HepG2 (cell line): ENCODE results near the gene C21orf58. TPM values are rescaled to one million over a fixed set of nuclear protein-coding genes. Genes with fewer than 3 reads are reported as not detected.
"Not testable (repeated sequence)": the region's sequence is repeated elsewhere in the genome, so short reads cannot be mapped to it uniquely, and the experiment has no call there.

Source experiments
- ATAC-seq: fragments of 200-7000 bp; cut with Tn5 transposase; 3 replicates; pipeline ENCODE4 v1.9.1; 2020; ENCODE audit warnings: mild to moderate bottlenecking, moderate library complexity
- BruUV-seq: library from RNA; stranded (reverse); fragments of 400-500 nt; replicated peaks from 2 replicates; lab custom pipeline; 2021; lab: Mats Ljungman, UMichigan
- CTCF ChIA-PET: fragments of 300-600 bp; formaldehyde crosslinking; extraction: SDS; loops from one replicate; lab custom pipeline; 2021; ENCODE audit warnings: low total read pairs, inconsistent platforms, low intra/inter-chr PET ratio; lab: Yijun Ruan, JAX
- POLR2A ChIA-PET: fragments of 350-600 bp; sonication (Branson Sonifier 250); formaldehyde crosslinking; loops from one replicate; lab custom pipeline; 2020; ENCODE audit warnings: antibody characterized with exemption, inconsistent platforms; lab: Yijun Ruan, JAX
- DNase-seq: peaks from one replicate; pipeline ENCODE4 v3.0.0-alpha.2; 2015; ENCODE audit warnings: low spot score
- FAIRE-seq: peaks from 3 replicates; lab custom pipeline; 2011; peaks lifted over from hg19 to GRCh38; lab: Jason Lieb, UNC
- H2AFZ ChIP-seq: one replicate; pipeline ENCODE4 v1.6.1; 2011; ENCODE audit warnings: low read length, inconsistent platforms
- H3K27ac ChIP-seq: fragments of 300-600 bp; 3 replicates; pipeline ENCODE4 v1.8.0; 2011; ENCODE audit warnings: mixed run types, mild to moderate bottlenecking, mixed read lengths, low read length, inconsistent platforms; ENCODE audit not compliant: insufficient read depth; ENCODE audit errors: extremely low read length
- H3K27me3 ChIP-seq, 2 experiments: fragments of 200-600 bp in 1 of 2; 2 replicates in 1 of 2; 3 replicates in 1 of 2; pipeline versions ENCODE4 v1.6.0 to v1.8.0; 2011; ENCODE audit warnings: low read length in 2 of 2, mild to moderate bottlenecking in 2 of 2, moderate library complexity in 2 of 2, inconsistent platforms in 1 of 2; ENCODE audit not compliant: insufficient read depth in 2 of 2, control insufficient read depth in 1 of 2
- H3K36me3 ChIP-seq, 2 experiments: fragments of 200-600 bp in 1 of 2; replicated peaks in 1 of 2; 2 replicates in 1 of 2; 3 replicates in 1 of 2; pipeline versions ENCODE4 v1.5.1 to v1.8.0; 2011; ENCODE audit warnings: low read length in 2 of 2, inconsistent platforms in 1 of 2; ENCODE audit not compliant: insufficient read depth in 2 of 2, control insufficient read depth in 1 of 2
- H3K4me1 ChIP-seq: 2 replicates; pipeline ENCODE4 v1.5.1; 2012; ENCODE audit warnings: low read length, inconsistent platforms; ENCODE audit not compliant: insufficient read depth
- H3K4me2 ChIP-seq: 2 replicates; pipeline ENCODE4 v1.6.0; 2011; ENCODE audit warnings: low read depth, low read length, inconsistent platforms
- H3K4me3 ChIP-seq, 3 experiments: fragments of 200-600 bp in 1 of 3; sonication (generic), shearing (Covaris generic) in 1 of 3; replicated peaks in 1 of 3; 2 replicates each; pipeline ENCODE4 v1.5.1; 2011 to 2016; ENCODE audit warnings: low read length in 3 of 3, inconsistent platforms in 2 of 3, low read depth in 2 of 3, mild to moderate bottlenecking in 2 of 3, control low read depth in 1 of 3, mixed read lengths in 1 of 3; ENCODE audit not compliant: insufficient read depth in 1 of 3
- H3K79me2 ChIP-seq: one replicate; pipeline ENCODE4 v1.6.1; 2011; ENCODE audit warnings: low read length, inconsistent platforms; ENCODE audit not compliant: insufficient read depth
- H3K9ac ChIP-seq: 2 replicates; pipeline ENCODE4 v1.6.0; 2011; ENCODE audit warnings: mild to moderate bottlenecking, low read depth, low read length, inconsistent platforms; ENCODE audit not compliant: insufficient read depth
- H3K9me3 ChIP-seq: 2 replicates; pipeline ENCODE4 v1.5.1; 2012; ENCODE audit warnings: mild to moderate bottlenecking, low read length
- H4K20me1 ChIP-seq: 2 replicates; pipeline ENCODE4 v1.6.0; 2011; ENCODE audit warnings: inconsistent platforms, mild to moderate bottlenecking, low read length, moderate library complexity; ENCODE audit not compliant: insufficient read depth
- ASH2L ChIP-seq: fragments of 300-600, 200-600 bp; sonication (generic); IDR thresholded peaks from 2 replicates; pipeline ENCODE4 v1.7.0; 2017; ENCODE audit warnings: low read depth, mild to moderate bottlenecking, moderate library complexity, mixed read lengths, low read length; ENCODE audit not compliant: insufficient read length
- ZNF121 ChIP-seq: sonication (generic); formaldehyde crosslinking; IDR thresholded peaks from 2 replicates; pipeline ENCODE4 v1.5.0; 2020; ENCODE audit warnings: mild to moderate bottlenecking, missing genetic modification reagents
- WGBS: methylation state at CpG from one replicate; pipeline ENCODE4 v1.1.6; 2017; ENCODE audit warnings: low lambda C conversion rate; 5-methylcytosine and 5-hydroxymethylcytosine counted together
- in situ Hi-C: cut with HindIII; loops from 2 replicates; pipeline ENCODE4 v1.10.0; 2017; ENCODE audit warnings: low pct_unique_long_range_greater_than_20kb; ENCODE audit not compliant: extremely low pct_ligation_motif_present
- intact Hi-C: fragments of 100-400 bp; cut with micrococcal nuclease; formaldehyde crosslinking; loops from one replicate; pipeline ENCODE4 v1.10.0; 2022; ENCODE audit not compliant: unreplicated experiment
- polyA plus RNA-seq, 8 experiments: library from polyadenylated mRNA; depleted of rRNA in 3 of 8; stranded (reverse) in 7 of 8; unstranded in 1 of 8; fragments of >200 nt; fragmentation: Illumina TruSeq in 4 of 8; extraction: Trizol in 4 of 8; gene quantifications; 2 replicates each; pipeline versions ENCODE4 v1.2.1 to v1.2.3, GENCODE V29; 2011 to 2016; ENCODE audit warnings: low read depth in 4 of 8, missing spikeins in 1 of 8, mixed read lengths in 1 of 8; ENCODE audit not compliant: insufficient read depth in 1 of 8
- total RNA-seq, 5 experiments: library from RNA; depleted of rRNA; stranded (reverse); fragments of >200 nt; fragmentation: Illumina TruSeq; extraction: Trizol; gene quantifications; 2 replicates each; pipeline ENCODE4 v1.2.3, GENCODE V29; 2016; ENCODE audit warnings: low read depth in 1 of 5
- TF ChIP-seq, protein P1 (sequence below): sonication (generic); formaldehyde crosslinking; IDR thresholded peaks from 2 replicates; pipeline ENCODE4 v1.8.0; 2022; ENCODE audit warnings: low read depth, missing genetic modification reagents
- TF ChIP-seq, protein P2 (sequence below): sonication (generic); formaldehyde crosslinking; IDR thresholded peaks from 2 replicates; pipeline ENCODE4 v1.8.1; 2022; ENCODE audit warnings: mild to moderate bottlenecking, missing genetic modification reagents
- TF ChIP-seq, protein P3 (sequence below): sonication (generic); formaldehyde crosslinking; IDR thresholded peaks from 2 replicates; pipeline ENCODE4 v1.5.0; 2020; ENCODE audit warnings: mild to moderate bottlenecking, missing genetic modification reagents

The C21orf58 gene
- total and polyA plus RNA-seq, 2 of the 13 experiments (the other 11 are each of a cell fraction or from before 2014, with no cell fraction given): 3.5 to 6.8 TPM

DNA sequence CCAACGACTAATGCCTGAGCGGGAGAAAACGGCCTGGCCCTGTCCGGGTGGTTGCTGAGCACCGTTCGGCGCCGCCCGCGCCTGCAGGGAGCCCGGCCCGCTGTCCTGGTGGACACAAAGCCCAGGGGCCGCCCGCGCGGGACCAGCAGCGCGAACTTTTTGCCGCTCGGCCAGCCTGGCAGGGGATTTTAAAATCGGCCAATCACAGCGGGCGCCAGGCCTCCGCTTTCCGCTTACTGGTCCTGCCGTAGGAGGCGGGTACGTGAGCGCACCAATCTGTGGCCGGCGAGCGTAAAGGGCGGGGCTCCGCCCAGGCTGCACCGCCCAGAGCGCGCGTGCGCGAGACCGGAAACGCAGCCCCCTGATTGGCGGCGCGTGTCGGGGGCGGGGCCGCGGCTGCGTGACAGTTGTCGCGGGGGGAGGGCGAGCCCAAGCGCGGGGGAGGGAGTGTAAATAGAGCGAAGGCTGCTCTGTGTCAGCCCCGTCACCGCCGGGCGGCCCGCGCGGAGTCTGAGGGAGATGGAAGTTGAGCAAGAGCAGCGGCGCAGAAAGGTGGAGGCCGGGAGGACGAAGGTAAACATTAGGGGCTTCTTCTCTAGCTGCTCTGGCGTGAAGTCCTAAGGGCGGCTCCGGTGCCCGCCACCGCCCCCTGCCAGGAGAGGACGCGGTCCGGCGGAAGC is at the start of gene C21orf58, which contains the start of gene PCNT (continued):
- TF ChIP-seq, protein P1, sequence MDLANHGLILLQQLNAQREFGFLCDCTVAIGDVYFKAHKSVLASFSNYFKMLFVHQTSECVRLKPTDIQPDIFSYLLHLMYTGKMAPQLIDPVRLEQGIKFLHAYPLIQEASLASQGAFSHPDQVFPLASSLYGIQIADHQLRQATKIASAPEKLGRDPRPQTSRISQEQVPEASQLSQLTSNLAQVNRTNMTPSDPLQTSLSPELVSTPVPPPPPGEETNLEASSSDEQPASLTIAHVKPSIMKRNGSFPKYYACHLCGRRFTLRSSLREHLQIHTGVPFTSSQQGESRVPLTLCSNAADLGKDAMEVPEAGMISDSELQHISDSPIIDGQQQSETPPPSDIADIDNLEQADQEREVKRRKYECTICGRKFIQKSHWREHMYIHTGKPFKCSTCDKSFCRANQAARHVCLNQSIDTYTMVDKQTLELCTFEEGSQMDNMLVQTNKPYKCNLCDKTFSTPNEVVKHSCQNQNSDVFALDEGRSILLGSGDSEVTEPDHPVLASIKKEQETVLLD (CRISPR knock-in tag): peak; percentile 58; the same call in 1 of the 2 replicates
- peak; percentile 79 for TF ChIP-seq ASH2L
- TF ChIP-seq, protein P2, sequence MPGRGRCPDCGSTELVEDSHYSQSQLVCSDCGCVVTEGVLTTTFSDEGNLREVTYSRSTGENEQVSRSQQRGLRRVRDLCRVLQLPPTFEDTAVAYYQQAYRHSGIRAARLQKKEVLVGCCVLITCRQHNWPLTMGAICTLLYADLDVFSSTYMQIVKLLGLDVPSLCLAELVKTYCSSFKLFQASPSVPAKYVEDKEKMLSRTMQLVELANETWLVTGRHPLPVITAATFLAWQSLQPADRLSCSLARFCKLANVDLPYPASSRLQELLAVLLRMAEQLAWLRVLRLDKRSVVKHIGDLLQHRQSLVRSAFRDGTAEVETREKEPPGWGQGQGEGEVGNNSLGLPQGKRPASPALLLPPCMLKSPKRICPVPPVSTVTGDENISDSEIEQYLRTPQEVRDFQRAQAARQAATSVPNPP (CRISPR knock-in tag): peak; percentile 61; the same call in 1 of the 2 replicates
- TF ChIP-seq, all 625 proteins: peak for 169

DNA sequence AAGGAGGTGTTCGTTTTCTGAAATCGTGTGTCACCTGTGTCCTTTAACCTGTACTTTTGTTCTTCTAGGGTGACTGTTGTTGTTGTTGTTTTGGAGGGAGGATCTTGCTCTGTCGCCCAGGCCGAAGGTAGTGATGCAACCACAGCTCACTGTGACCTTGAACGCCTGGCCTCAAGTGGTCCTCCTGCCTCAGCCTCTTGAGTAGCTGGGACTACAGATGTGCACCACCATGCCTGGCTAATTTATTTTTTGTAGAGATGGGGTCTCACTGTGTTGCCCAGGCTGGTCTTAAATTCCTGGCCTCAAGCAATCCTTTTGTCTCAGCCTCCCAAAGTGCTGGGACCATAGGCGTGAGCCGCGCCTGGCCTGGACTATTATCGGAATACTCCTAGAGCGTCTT is 49.3 kb upstream of the C21orf58 start:
- DNase-seq, ATAC-seq, intact Hi-C loops, BruUV-seq, H4K20me1 ChIP-seq, H3K79me2 ChIP-seq, H3K9me3 ChIP-seq: not testable (repeated sequence)
- peaks cover 13 to 31% of the 10 kb centered on the region in 2 experiments; a peak in 4 of 5 replicates for H3K36me3 ChIP-seq
- peak; percentile 87 for TF ChIP-seq ZNF121
- TF ChIP-seq, protein P3, sequence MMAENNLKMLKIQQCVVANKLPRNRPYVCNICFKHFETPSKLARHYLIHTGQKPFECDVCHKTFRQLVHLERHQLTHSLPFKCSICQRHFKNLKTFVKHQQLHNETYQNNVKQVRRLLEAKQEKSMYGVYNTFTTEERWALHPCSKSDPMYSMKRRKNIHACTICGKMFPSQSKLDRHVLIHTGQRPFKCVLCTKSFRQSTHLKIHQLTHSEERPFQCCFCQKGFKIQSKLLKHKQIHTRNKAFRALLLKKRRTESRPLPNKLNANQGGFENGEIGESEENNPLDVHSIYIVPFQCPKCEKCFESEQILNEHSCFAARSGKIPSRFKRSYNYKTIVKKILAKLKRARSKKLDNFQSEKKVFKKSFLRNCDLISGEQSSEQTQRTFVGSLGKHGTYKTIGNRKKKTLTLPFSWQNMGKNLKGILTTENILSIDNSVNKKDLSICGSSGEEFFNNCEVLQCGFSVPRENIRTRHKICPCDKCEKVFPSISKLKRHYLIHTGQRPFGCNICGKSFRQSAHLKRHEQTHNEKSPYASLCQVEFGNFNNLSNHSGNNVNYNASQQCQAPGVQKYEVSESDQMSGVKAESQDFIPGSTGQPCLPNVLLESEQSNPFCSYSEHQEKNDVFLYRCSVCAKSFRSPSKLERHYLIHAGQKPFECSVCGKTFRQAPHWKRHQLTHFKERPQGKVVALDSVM: peak; percentile 35; the same call in 1 of the 2 replicates
- TF ChIP-seq, all 625 proteins: peak for 2; not testable (repeated sequence) for 623
- POLR2A ChIA-PET, H2AFZ ChIP-seq, H3K4me1 ChIP-seq, H3K4me2 ChIP-seq, H3K27ac ChIP-seq, H3K27me3 ChIP-seq, H3K9ac ChIP-seq, in situ Hi-C loops, H3K4me3 ChIP-seq, FAIRE-seq, CTCF ChIA-PET: not testable (repeated sequence)
- WGBS: 96% methylated on average over 10 of the region's 10 CpGs
